CD14-positive monocyte (primary cell): ENCODE measurements around the gene OR13F1. TPM values are rescaled to one million over a fixed set of nuclear protein-coding genes. Genes with fewer than 3 reads are reported as not detected.

Source experiments
- DNase-seq, 3 donors: peaks; one replicate each; pipeline ENCODE4 v3.0.0-alpha.2; 2011 to 2022
- H2AFZ ChIP-seq: 2 replicates; pipeline ENCODE4 v1.6.0; 2012; ENCODE audit warnings: mild to moderate bottlenecking, low read depth, low read length, inconsistent platforms; ENCODE audit not compliant: insufficient read depth, poor library complexity, severe bottlenecking
- H3K27ac ChIP-seq, 2 donors: 1 replicate in 1 of 2; 2 replicates in 1 of 2; pipeline ENCODE4 v1.5.1; 2012 to 2013; ENCODE audit warnings: low read length in 2 of 2, control low read depth in 1 of 2, inconsistent platforms in 1 of 2, low read depth in 1 of 2, mild to moderate bottlenecking in 1 of 2
- H3K27me3 ChIP-seq, 2 donors: one replicate each; pipeline versions ENCODE4 v1.6.0 to v1.6.1; 2011 to 2013; ENCODE audit warnings: low read length in 2 of 2; ENCODE audit not compliant: control insufficient read depth in 2 of 2, insufficient read depth in 2 of 2
- H3K36me3 ChIP-seq, 2 donors: replicated peaks in 1 of 2; 1 replicate in 1 of 2; 2 replicates in 1 of 2; pipeline versions ENCODE4 v1.5.1 to v1.6.1; 2012 to 2013; ENCODE audit warnings: low read length in 2 of 2, control low read depth in 1 of 2, inconsistent platforms in 1 of 2, mild to moderate bottlenecking in 1 of 2; ENCODE audit not compliant: insufficient read depth in 2 of 2, control insufficient read depth in 1 of 2
- H3K4me1 ChIP-seq, 2 donors: 1 replicate in 1 of 2; 2 replicates in 1 of 2; pipeline versions ENCODE4 v1.5.1 to v1.6.1; 2012 to 2013; ENCODE audit warnings: low read length in 2 of 2, control low read depth in 1 of 2, inconsistent platforms in 1 of 2, mild to moderate bottlenecking in 1 of 2, moderate library complexity in 1 of 2; ENCODE audit not compliant: insufficient read depth in 2 of 2, control insufficient read depth in 1 of 2
- H3K4me2 ChIP-seq: replicated peaks from 2 replicates; pipeline ENCODE3; 2012; ENCODE audit warnings: low read length, moderate library complexity, mild to moderate bottlenecking; ENCODE audit not compliant: poor library complexity, severe bottlenecking; ENCODE audit errors: extremely low read depth
- H3K4me3 ChIP-seq, 3 experiments: fragments of 200-600 bp in 1 of 3; sonication (generic) in 1 of 3; replicated peaks in 1 of 3; 1 replicate in 2 of 3; 2 replicates in 1 of 3; pipeline ENCODE4 v1.5.1; 2011 to 2013; ENCODE audit warnings: low read length in 3 of 3, mild to moderate bottlenecking in 3 of 3, control low read depth in 2 of 3, low read depth in 2 of 3, inconsistent platforms in 1 of 3, moderate library complexity in 1 of 3
- H3K79me2 ChIP-seq: 2 replicates; pipeline ENCODE4 v1.6.0; 2012; ENCODE audit warnings: mild to moderate bottlenecking, control low read depth, inconsistent platforms, low read length, moderate library complexity; ENCODE audit not compliant: insufficient read depth
- H3K9ac ChIP-seq: 2 replicates; pipeline ENCODE4 v1.6.0; 2017; ENCODE audit warnings: low read length, mild to moderate bottlenecking; ENCODE audit not compliant: insufficient read depth, poor library complexity, severe bottlenecking
- H3K9me3 ChIP-seq, 2 donors: replicated peaks in 1 of 2; 1 replicate in 1 of 2; 2 replicates in 1 of 2; pipeline versions ENCODE4 v1.5.1 to v1.6.1; 2012 to 2013; ENCODE audit warnings: low read length in 2 of 2, control low read depth in 1 of 2; ENCODE audit not compliant: control insufficient read depth in 1 of 2, insufficient read depth in 1 of 2
- H4K20me1 ChIP-seq: 2 replicates; pipeline ENCODE4 v1.6.0; 2012; ENCODE audit warnings: mild to moderate bottlenecking, low read length, control low read depth, moderate library complexity; ENCODE audit not compliant: insufficient read depth
- H3K27ac Mint-ChIP-seq, 7 donors: one replicate each; pipeline ENCODE4 v1.8.0; 2020; ENCODE audit warnings: mild to moderate bottlenecking in 7 of 7, mixed read lengths in 7 of 7, moderate library complexity in 6 of 7, inconsistent platforms in 2 of 7
- H3K27me3 Mint-ChIP-seq, 3 donors: one replicate each; pipeline ENCODE4 v1.8.0; 2021 to 2022; ENCODE audit warnings: low read depth in 3 of 3, mild to moderate bottlenecking in 3 of 3, mixed read lengths in 3 of 3, moderate library complexity in 3 of 3, inconsistent platforms in 1 of 3
- H3K36me3 Mint-ChIP-seq, 2 donors: one replicate each; pipeline ENCODE4 v1.8.0; 2020; ENCODE audit warnings: mixed read lengths in 2 of 2, inconsistent platforms in 1 of 2, mild to moderate bottlenecking in 1 of 2
- H3K4me1 Mint-ChIP-seq: one replicate; pipeline ENCODE4 v1.8.0; 2020; ENCODE audit warnings: mild to moderate bottlenecking, mixed read lengths
- H3K4me3 Mint-ChIP-seq, 2 donors: one replicate each; pipeline ENCODE4 v1.8.0; 2020; ENCODE audit warnings: mild to moderate bottlenecking in 2 of 2, mixed read lengths in 2 of 2, moderate library complexity in 1 of 2
- H3K9me3 Mint-ChIP-seq, 7 donors: one replicate each; pipeline ENCODE4 v1.8.0; 2020 to 2022; ENCODE audit warnings: mixed read lengths in 7 of 7, mild to moderate bottlenecking in 6 of 7, moderate library complexity in 6 of 7, inconsistent platforms in 2 of 7
- CTCF ChIP-seq: fragments of 200-600 bp; IDR thresholded peaks from one replicate; pipeline ENCODE4 v1.8.0; 2022; ENCODE audit warnings: antibody characterized with exemption, mild to moderate bottlenecking
- whole genome bisulfite sequencing: methylation state at CpG from one replicate; pipeline ENCODE4 v1.1.5; 2013; ENCODE audit warnings: missing lambda C conversion rate; ENCODE audit not compliant: insufficient coverage; 5-methylcytosine and 5-hydroxymethylcytosine counted together
- intact Hi-C, 2 donors: fragments of 100-400 bp; cut with micrococcal nuclease; formaldehyde crosslinking; loops; one replicate each; pipeline versions ENCODE4 v1.15.0 to v1.15.1; 2023
- polyA plus RNA-seq, 3 donors: library from polyadenylated mRNA; depleted of rRNA in 1 of 3; unstranded in 2 of 3; stranded (reverse) in 1 of 3; fragments of 300-500 nt in 2 of 3; fragments of >200 nt in 1 of 3; fragmentation: Illumina TruSeq in 2 of 3; gene quantifications; 1 replicate in 2 of 3; 2 replicates in 1 of 3; pipeline ENCODE4 v1.2.3, GENCODE V29; 2012 to 2021

OR13F1 gene
- polyA plus RNA-seq, 3 donors: not detected

- Histone ChIP-seq H3K9me3 (no peaks in the 10 kb centered on the region), H4K20me1 (no peaks in the 10 kb centered on the region), H3K4me3 (no peak overlapping the region), H3K79me2 (no peaks in the 10 kb centered on the region), H3K9ac (no peak overlapping the region), H3K4me1 (no peaks in the 10 kb centered on the region), H2AFZ (no peak overlapping the region), H3K27me3 (no peaks in the 10 kb centered on the region), H3K27ac (no peak overlapping the region), H3K36me3 (no peaks in the 10 kb centered on the region), H3K4me2 (no peak overlapping the region)
- Mint-ChIP-seq H3K4me1 (no peaks in the 10 kb centered on the region), H3K27ac (no peak overlapping the region), H3K27me3 (no peaks in the 10 kb centered on the region), H3K9me3 (peaks cover 0 to 7% (median 0%) of the 10 kb centered on the region in 7 donors), H3K36me3 (no peaks in the 10 kb centered on the region), H3K4me3 (no peak overlapping the region)
- DNase-seq: no peak
- TF ChIP-seq CTCF: no peak
- no CpG with 5 or more reads among the region's 5 CpGs for WGBS
- intact Hi-C loops: no loop called here
Observed at GRCh38 chr9:104482921-104483570, 21.0 kb upstream of the OR13F1 start.

GRCh38 chr9:104485014-104485413 is 19.0 kb upstream of the OR13F1 start:
- no peaks in the 10 kb centered on the region for H3K27me3 ChIP-seq
- H3K9me3 ChIP-seq: no peaks in the 10 kb centered on the region
- H3K4me3 ChIP-seq: no peak overlapping the region
- no peaks in the 10 kb centered on the region for H3K27me3 Mint-ChIP-seq
- H3K79me2 ChIP-seq: no peaks in the 10 kb centered on the region
- no peak overlapping the region for H2AFZ ChIP-seq
- no peaks in the 10 kb centered on the region for H4K20me1 ChIP-seq
- H3K9me3 Mint-ChIP-seq: peaks cover 0 to 10% (median 2%) of the 10 kb centered on the region in 7 donors
- no peaks in the 10 kb centered on the region for H3K36me3 Mint-ChIP-seq
- H3K27ac ChIP-seq: no peak overlapping the region
- H3K27ac Mint-ChIP-seq: no peak overlapping the region
- H3K4me2 ChIP-seq: no peak overlapping the region
- DNase-seq: no peak
- TF ChIP-seq CTCF: no peak
- no peak overlapping the region for H3K4me3 Mint-ChIP-seq
- no peaks in the 10 kb centered on the region for H3K4me1 ChIP-seq
- no peaks in the 10 kb centered on the region for H3K36me3 ChIP-seq
- intact Hi-C loops: no loop called here
- H3K4me1 Mint-ChIP-seq: no peaks in the 10 kb centered on the region
- no peak overlapping the region for H3K9ac ChIP-seq
- 100% methylated on average over 1 of the region's 2 CpGs for WGBS
